Vagina (tissue), 2 donors: ENCODE data around the gene ERF.
A peak's percentile ranks its signal among the peaks of the same experiment; 100 is the strongest.

Experiments used
- CTCF ChIP-seq, 3 experiments: fragments of 450-650 bp in 2 of 3; fragments of 200-600 bp in 1 of 3; sonication (generic) in 1 of 3; IDR thresholded peaks; one replicate each; pipeline ENCODE4 v1.5.1; 2017 to 2019; ENCODE audit warnings: antibody characterized with exemption in 3 of 3, mild to moderate bottlenecking in 2 of 3, moderate library complexity in 2 of 3
- POLR2A ChIP-seq, 2 donors: fragments of 450-650 bp; IDR thresholded peaks; one replicate each; pipeline ENCODE4 v1.6.1; 2017; ENCODE audit warnings: antibody characterized with exemption in 2 of 2, mild to moderate bottlenecking in 2 of 2, moderate library complexity in 2 of 2

- TF ChIP-seq POLR2A (IDR thresholded peaks at IDR 0.05) (peak; percentile 95 to 99), CTCF (IDR thresholded peaks at IDR 0.05) (no peak)
Measured at GRCh38 chr19:42254850-42255765, at the start of gene ERF.
